Esophagus squamous epithelium (tissue), 5 donors: Measurements from ENCODE around the gene POF1B. TPM values are rescaled to one million over a fixed set of nuclear protein-coding genes. Genes with fewer than 3 reads are reported as not detected.
"Not testable (repeated sequence)": the region's sequence is repeated elsewhere in the genome, so short reads cannot be mapped to it uniquely, and the experiment has no call there.

ENCODE experiments used
- DNase-seq: peaks from one replicate; lab custom pipeline; 2025; lab: John Stamatoyannopoulos, UW
- H3K27ac ChIP-seq, 4 donors: fragments of 200-600 bp; sonication (generic); one replicate each; pipeline ENCODE4 v1.5.1; 2016 to 2019; ENCODE audit warnings: mild to moderate bottlenecking in 1 of 4
- H3K27me3 ChIP-seq, 4 donors: fragments of 200-600 bp; sonication (generic); 1 replicate in 3 of 4; 2 replicates in 1 of 4; pipeline versions ENCODE4 v1.5.1 to v1.6.0; 2017 to 2021; ENCODE audit warnings: antibody characterized with exemption in 1 of 4
- H3K36me3 ChIP-seq, 3 donors: fragments of 200-600 bp; sonication (generic); one replicate each; pipeline ENCODE4 v1.5.1; 2016 to 2019
- H3K4me1 ChIP-seq, 3 donors: fragments of 200-600 bp; sonication (generic); one replicate each; pipeline ENCODE4 v1.5.1; 2017 to 2019
- H3K4me3 ChIP-seq, 4 donors: fragments of 200-600 bp; sonication (generic); 1 replicate in 3 of 4; 2 replicates in 1 of 4; pipeline ENCODE4 v1.5.1; 2016 to 2019; ENCODE audit warnings: mild to moderate bottlenecking in 2 of 4, moderate library complexity in 1 of 4
- H3K9me3 ChIP-seq, 3 donors: fragments of 200-600 bp; sonication (generic); one replicate each; pipeline ENCODE4 v1.5.1; 2016 to 2019
- CTCF ChIP-seq, 6 experiments: fragments of 450-650 bp in 4 of 6; fragments of 200-600 bp in 2 of 6; sonication (generic) in 2 of 6; IDR thresholded peaks; one replicate each; pipeline ENCODE4 v1.5.1; 2016 to 2019; ENCODE audit warnings: antibody characterized with exemption in 6 of 6, mild to moderate bottlenecking in 4 of 6, moderate library complexity in 4 of 6
- POLR2A ChIP-seq, 4 donors: fragments of 450-650 bp; IDR thresholded peaks; one replicate each; pipeline ENCODE4 v1.6.1; 2017; ENCODE audit warnings: antibody characterized with exemption in 4 of 4, mild to moderate bottlenecking in 4 of 4, moderate library complexity in 3 of 4
- WGBS, 2 donors: methylation state at CpG; one replicate each; pipeline ENCODE4 v1.1.5; 2018; 5-methylcytosine and 5-hydroxymethylcytosine counted together
- intact Hi-C: fragments of 100-400 bp; cut with DNase I; formaldehyde crosslinking; loops from one replicate; pipeline ENCODE4 v1.15.0; 2022
- total RNA-seq, 4 donors: library from RNA; depleted of rRNA; stranded (reverse); fragments of >200 nt; gene quantifications; one replicate each; pipeline ENCODE4 v1.1.0, GENCODE V29; 2016
- donor health status: DM: yes; HTN: yes; CAD: no.

Gene POF1B
- total RNA-seq, 4 donors from 2014 or later: 31.2 to 53.4 (median 39.6) TPM

GRCh38 chrX:85303544-85303943 lies 75.9 kb downstream of the POF1B start:
- H3K4me3 ChIP-seq: no peak overlapping the region
- H3K27ac ChIP-seq: no peak overlapping the region
- no peaks in the 10 kb centered on the region for H3K4me1 ChIP-seq
- 65 to 96% methylated on average over 3 of the region's 3 CpGs for WGBS, 2 donors
- intact Hi-C loops: no loop called here
- no peak for TF ChIP-seq POLR2A (IDR thresholded peaks at IDR 0.05)
- no peak for TF ChIP-seq CTCF (IDR thresholded peaks at IDR 0.05)
- H3K27me3 ChIP-seq: no peaks in the 10 kb centered on the region
- H3K36me3 ChIP-seq: peaks cover 0 to 43% (median 0%) of the 10 kb centered on the region in 3 donors
- H3K9me3 ChIP-seq: no peaks in the 10 kb centered on the region
- no peak for DNase-seq

GRCh38 chrX:85288992-85289723 lies 90.3 kb downstream of the POF1B start:
- peaks cover 0 to 8% (median 0%) of the 10 kb centered on the region in 3 donors for H3K9me3 ChIP-seq
- H3K27me3 ChIP-seq: no peaks in the 10 kb centered on the region
- no peak overlapping the region for H3K4me3 ChIP-seq
- no peak for DNase-seq
- no peak overlapping the region for H3K27ac ChIP-seq
- no peaks in the 10 kb centered on the region for H3K36me3 ChIP-seq
- no peaks in the 10 kb centered on the region for H3K4me1 ChIP-seq
- intact Hi-C loops: no loop called here
- WGBS, 2 donors: 69 to 93% methylated on average over 6 to 7 of the region's 7 CpGs
- TF ChIP-seq CTCF (IDR thresholded peaks at IDR 0.05) (no peak), POLR2A (IDR thresholded peaks at IDR 0.05) (no peak)

- H3K27ac ChIP-seq, H3K4me3 ChIP-seq, DNase-seq, H3K36me3 ChIP-seq, H3K4me1 ChIP-seq, H3K9me3 ChIP-seq, intact Hi-C loops, H3K27me3 ChIP-seq: not testable (repeated sequence)
- 90 to 100% methylated on average over 1 to 4 of the region's 6 CpGs for WGBS, 2 donors
These were observed 94.2 kb downstream of the POF1B start for GRCh38 chrX:85285286-85285685.

- H3K4me1 ChIP-seq: peaks cover 0 to 6% (median 0%) of the 10 kb centered on the region in 3 donors
- no peaks in the 10 kb centered on the region for H3K9me3 ChIP-seq
- intact Hi-C loops: no loop called here
- no peak for TF ChIP-seq POLR2A (IDR thresholded peaks at IDR 0.05)
- TF ChIP-seq CTCF (IDR thresholded peaks at IDR 0.05): no peak
- DNase-seq: no peak
- H3K27ac ChIP-seq: peak overlapping the region; percentile 0 to 57 (median 26)
- no peaks in the 10 kb centered on the region for H3K27me3 ChIP-seq
- no peaks in the 10 kb centered on the region for H3K36me3 ChIP-seq
- peak overlapping the region; percentile 47 to 71 (median 54) for H3K4me3 ChIP-seq
- WGBS, 2 donors: 0 to 34% methylated on average over 14 to 31 of the region's 42 CpGs
These were observed 134.8 kb downstream of the POF1B start for GRCh38 chrX:85244450-85245211.

- no peaks in the 10 kb centered on the region for H3K27me3 ChIP-seq
- H3K9me3 ChIP-seq: no peaks in the 10 kb centered on the region
- H3K27ac ChIP-seq: peak within 1 kb of the TSS; percentile 0 to 57 (median 26)
- peak within 1 kb of the TSS; percentile 47 to 71 (median 54) for H3K4me3 ChIP-seq
- H3K36me3 ChIP-seq: no peaks in the 10 kb centered on the region
- no peak for DNase-seq
- H3K4me1 ChIP-seq: peaks cover 0 to 6% (median 0%) of the 10 kb centered on the region in 3 donors
- TF ChIP-seq CTCF (IDR thresholded peaks at IDR 0.05): no peak
- WGBS, 2 donors: 0 to 36% methylated on average over 2 to 29 of the region's 65 CpGs
- intact Hi-C loops: no loop called here
These were observed 135.6 kb downstream of the POF1B start, which contains the start of the genes SATL1 and ZNF711 for GRCh38 chrX:85243761-85244449. SATL1 (minus strand) TSS chrX:85243779; CDS start chrX:85108968, 134,811 bp downstream. ZNF711 (plus strand) TSS chrX:85243991; CDS start chrX:85247573, 3,582 bp downstream.
